IMR-90 (cell line): Measurements from ENCODE around the gene BAMBI. TPM values are rescaled to one million over a fixed set of nuclear protein-coding genes. Genes with fewer than 3 reads are reported as not detected.
A peak's percentile ranks its signal among the peaks of the same experiment; 100 is the strongest.

Experiments used
- ATAC-seq: fragments of 200-7000 bp; cut with Tn5 transposase; 2 replicates; pipeline ENCODE4 v1.9.1; 2020; ENCODE audit warnings: low read depth, mild to moderate bottlenecking, moderate library complexity
- BruUV-seq: library from RNA; stranded (reverse); fragments of 400-500 nt; replicated peaks from 2 replicates; lab custom pipeline; 2021; lab: Mats Ljungman, UMichigan
- CTCF ChIA-PET: fragments of 300-600 bp; formaldehyde crosslinking; extraction: SDS; loops from one replicate; lab custom pipeline; 2021; ENCODE audit warnings: antibody characterized with exemption; lab: Yijun Ruan, JAX
- POLR2A ChIA-PET: fragments of 300-600 bp; sonication (Branson Sonifier 250); formaldehyde crosslinking; loops from one replicate; lab custom pipeline; 2022; ENCODE audit warnings: antibody characterized with exemption; ENCODE audit not compliant: unreplicated experiment; lab: Charles Lee
- DNase-seq: peaks from one replicate; pipeline ENCODE4 v3.0.0; 2013
- H2AFZ ChIP-seq: replicated peaks from 2 replicates; pipeline ENCODE3; 2013; ENCODE audit warnings: low read length, mild to moderate bottlenecking; ENCODE audit not compliant: poor library complexity
- H2AK5ac ChIP-seq: 2 replicates; pipeline ENCODE4 v1.6.1; 2013; ENCODE audit warnings: low read depth, low read length, inconsistent platforms
- H2AK9ac ChIP-seq: replicated peaks from 2 replicates; pipeline ENCODE3; 2013; ENCODE audit warnings: mild to moderate bottlenecking, low read depth, low read length, moderate library complexity; ENCODE audit not compliant: poor library complexity
- H2BK120ac ChIP-seq: 2 replicates; pipeline ENCODE4 v1.6.1; 2013; ENCODE audit warnings: low read depth, low read length, inconsistent platforms
- H2BK15ac ChIP-seq: 3 replicates; pipeline ENCODE4 v1.6.1; 2013; ENCODE audit warnings: low read depth, low read length, inconsistent platforms
- H2BK20ac ChIP-seq: 2 replicates; pipeline ENCODE4 v1.6.1; 2013; ENCODE audit warnings: low read depth, mild to moderate bottlenecking, inconsistent platforms, low read length, moderate library complexity
- H2BK5ac ChIP-seq: 2 replicates; pipeline ENCODE4 v1.6.1; 2013; ENCODE audit warnings: mild to moderate bottlenecking, low read depth, low read length, inconsistent platforms; ENCODE audit not compliant: poor library complexity, severe bottlenecking
- H3K14ac ChIP-seq: replicated peaks from 2 replicates; pipeline ENCODE4 v1.6.1; 2013; ENCODE audit warnings: low read depth, low read length, inconsistent platforms
- H3K18ac ChIP-seq: 2 replicates; pipeline ENCODE4 v1.6.1; 2013; ENCODE audit warnings: low read depth, low read length, control low read depth
- H3K23ac ChIP-seq: 2 replicates; pipeline ENCODE4 v1.6.1; 2013; ENCODE audit warnings: low read depth, low read length, inconsistent platforms
- H3K27ac ChIP-seq: 2 replicates; pipeline ENCODE4 v1.5.1; 2013; ENCODE audit warnings: mild to moderate bottlenecking, control low read depth, low read length; ENCODE audit not compliant: insufficient read depth
- H3K27me3 ChIP-seq: 2 replicates; pipeline ENCODE4 v1.6.1; 2013; ENCODE audit warnings: low read length; ENCODE audit not compliant: control insufficient read depth, insufficient read depth
- H3K36me3 ChIP-seq: 2 replicates; pipeline ENCODE4 v1.6.1; 2013; ENCODE audit warnings: low read length, mixed read lengths; ENCODE audit not compliant: control insufficient read depth, insufficient read depth
- H3K4ac ChIP-seq: 2 replicates; pipeline ENCODE4 v1.6.1; 2013; ENCODE audit warnings: low read depth, low read length, inconsistent platforms
- H3K4me1 ChIP-seq: 2 replicates; pipeline ENCODE4 v1.6.1; 2013; ENCODE audit warnings: low read length, mixed read lengths; ENCODE audit not compliant: control insufficient read depth, insufficient read depth
- H3K4me2 ChIP-seq: 2 replicates; pipeline ENCODE4 v1.6.1; 2013; ENCODE audit warnings: low read depth, mild to moderate bottlenecking, control low read depth, low read length, moderate library complexity
- H3K4me3 ChIP-seq: 2 replicates; pipeline ENCODE4 v1.5.1; 2013; ENCODE audit warnings: low read depth, mild to moderate bottlenecking, control low read depth, low read length, moderate library complexity; ENCODE audit not compliant: insufficient read depth
- H3K56ac ChIP-seq: 2 replicates; pipeline ENCODE4 v1.6.1; 2013; ENCODE audit warnings: low read length, inconsistent platforms; ENCODE audit not compliant: insufficient read depth; ENCODE audit errors: extremely low read depth
- H3K79me1 ChIP-seq, 2 experiments: 2 replicates each; pipeline ENCODE4 v1.6.1; 2013; ENCODE audit warnings: low read length in 2 of 2, inconsistent platforms in 1 of 2, low read depth in 1 of 2
- H3K9ac ChIP-seq: 2 replicates; pipeline ENCODE4 v1.6.1; 2013; ENCODE audit warnings: low read depth, low read length, control low read depth
- H3K9me1 ChIP-seq: 2 replicates; pipeline ENCODE4 v1.6.1; 2013; ENCODE audit warnings: low read length, inconsistent platforms; ENCODE audit not compliant: insufficient read depth
- H3K9me3 ChIP-seq: 2 replicates; pipeline ENCODE4 v1.6.1; 2013; ENCODE audit warnings: low read length; ENCODE audit not compliant: control insufficient read depth, insufficient read depth
- H4K20me1 ChIP-seq: 2 replicates; pipeline ENCODE4 v1.6.1; 2013; ENCODE audit warnings: low read length, inconsistent platforms; ENCODE audit not compliant: insufficient read depth
- H4K5ac ChIP-seq: 2 replicates; pipeline ENCODE4 v1.6.1; 2013; ENCODE audit warnings: mild to moderate bottlenecking, low read depth, low read length, control low read depth
- H4K8ac ChIP-seq, 2 experiments: 2 replicates each; pipeline ENCODE4 v1.6.1; 2013; ENCODE audit warnings: low read depth in 2 of 2, low read length in 2 of 2, control low read depth in 1 of 2, inconsistent platforms in 1 of 2
- H4K91ac ChIP-seq: 2 replicates; pipeline ENCODE4 v1.6.1; 2013; ENCODE audit warnings: low read depth, low read length, inconsistent platforms; ENCODE audit not compliant: insufficient read depth
- BHLHE40 ChIP-seq: fragments of 150-350 bp; IDR thresholded peaks from 2 replicates; pipeline ENCODE4 v1.6.1; 2016; ENCODE audit warnings: mild to moderate bottlenecking, low read depth, low read length
- CEBPB ChIP-seq: IDR thresholded peaks from 2 replicates; pipeline ENCODE4 v1.6.1; 2012; ENCODE audit warnings: low read depth, low read length, improper control_type of control experiment
- CTCF ChIP-seq: conservative IDR thresholded peaks from 2 replicates; pipeline ENCODE4 v1.5.1; 2012; ENCODE audit warnings: mild to moderate bottlenecking, low read depth, low read length, improper control_type of control experiment
- MXI1 ChIP-seq: IDR thresholded peaks from 2 replicates; pipeline ENCODE4 v1.6.1; 2012; ENCODE audit warnings: low read depth, mild to moderate bottlenecking, low read length, moderate library complexity, borderline replicate concordance
- WGBS, 2 experiments: methylation state at CpG; one replicate each; pipeline versions ENCODE4 v1.1.5 to v1.1.7; 2013; ENCODE audit warnings: missing lambda C conversion rate in 2 of 2; ENCODE audit not compliant: insufficient read length in 1 of 2; ENCODE audit errors: extremely low coverage in 2 of 2; 5-methylcytosine and 5-hydroxymethylcytosine counted together
- dilution Hi-C: fragments of 300-500 bp; cut with HindIII; formaldehyde crosslinking; loops from one replicate; pipeline ENCODE4 v1.14.3; 2018; ENCODE audit warnings: low sequenced_read_pairs; ENCODE audit not compliant: unreplicated experiment
- in situ Hi-C: fragments of 300-500 bp; cut with MboI; formaldehyde crosslinking; loops from 3 replicates; pipeline ENCODE4 v1.14.3; 2019; ENCODE audit warnings: low sequenced_read_pairs, inconsistent platforms, mixed read lengths
- intact Hi-C: fragments of 100-400 bp; cut with micrococcal nuclease; formaldehyde crosslinking; loops from 2 replicates; pipeline ENCODE4 v1.10.0; 2022
- polyA plus RNA-seq, 3 experiments: library from polyadenylated mRNA; depleted of rRNA; stranded (reverse); fragments of >200 nt; gene quantifications; 2 replicates each; pipeline ENCODE4 v1.2.3, GENCODE V29; 2012; ENCODE audit warnings: low replicate concordance in 1 of 3
- total RNA-seq: library from RNA; depleted of rRNA; stranded (reverse); fragments of >200 nt; gene quantifications from 2 replicates; pipeline ENCODE4 v1.2.3, GENCODE V29; 2012

BAMBI gene
- total and polyA plus RNA-seq, 2 of the 4 experiments (the other 2 are of a cell fraction): 14.4 to 19.4 TPM

GRCh38 chr10:28669227-28670173, 7.8 kb upstream of the BAMBI start:
- H3K27me3 ChIP-seq: peaks cover 64% of the 10 kb centered on the region
- dilution Hi-C loops: no loop called here
- H3K18ac ChIP-seq: no peak overlapping the region
- CTCF ChIA-PET: interaction anchor here (0.7 kb wide), 1 partner anchor 167 kb away, joined by 4 read pairs; no protein-coding TSS in a partner anchor
- ATAC-seq: no peak
- intact Hi-C loops: no loop called here
- in situ Hi-C loops: loop anchor here (5.0 to 10.0 kb wide), 2 partner anchors 315 to 633 kb away; no protein-coding TSS in a partner anchor
- 52% methylated on average over 4 of the region's 21 CpGs; no CpG with 5 or more reads in 1 of the 2 experiments for WGBS, 2 experiments
- H2BK5ac ChIP-seq: no peak overlapping the region
- H3K4ac ChIP-seq: no peak overlapping the region; the same call in 1 of the 2 replicates
- no peaks in the 10 kb centered on the region for H4K20me1 ChIP-seq
- H3K4me2 ChIP-seq: peak overlapping the region; percentile 90
- H2BK15ac ChIP-seq: no peak overlapping the region
- H3K9me1 ChIP-seq: no peaks in the 10 kb centered on the region
- H3K36me3 ChIP-seq: no peaks in the 10 kb centered on the region
- H3K9ac ChIP-seq: no peak overlapping the region
- H3K4me1 ChIP-seq: no peaks in the 10 kb centered on the region
- TF ChIP-seq BHLHE40: no peak
- TF ChIP-seq MXI1: no peak
- TF ChIP-seq CTCF: no peak
- TF ChIP-seq CEBPB: peak; percentile 68
- peak overlapping the region; percentile 84 for H2AFZ ChIP-seq
- no peak overlapping the region for H3K14ac ChIP-seq
- no peak overlapping the region for H4K8ac ChIP-seq
- no TSS peak for BruUV-seq
- no peak overlapping the region for H3K27ac ChIP-seq
- H2BK120ac ChIP-seq: no peak overlapping the region
- H2AK9ac ChIP-seq: no peak overlapping the region
- H3K9me3 ChIP-seq: no peaks in the 10 kb centered on the region
- no peaks in the 10 kb centered on the region for H3K79me1 ChIP-seq
- POLR2A ChIA-PET: no interaction called here
- no peak for DNase-seq
- no peak overlapping the region for H4K91ac ChIP-seq
- no peak overlapping the region for H2AK5ac ChIP-seq
- peak overlapping the region; percentile 46 for H3K4me3 ChIP-seq
- peak overlapping the region; percentile 81; the same call in 1 of the 2 replicates for H3K23ac ChIP-seq
- H3K56ac ChIP-seq: no peak overlapping the region
- no peak overlapping the region for H2BK20ac ChIP-seq
- no peak overlapping the region for H4K5ac ChIP-seq
